Chondrocyte (in vitro differentiated cells): Measurements from ENCODE around the gene MAPK8. TPM values are rescaled to one million over a fixed set of nuclear protein-coding genes. Genes with fewer than 3 reads are reported as not detected.

Source experiments
- DNase-seq: peaks from one replicate; pipeline ENCODE4 v3.0.0; 2021; ENCODE audit warnings: mixed read lengths, low spot score
- H3K27ac Mint-ChIP-seq: one replicate; pipeline ENCODE4 v1.8.0; 2021; ENCODE audit warnings: mild to moderate bottlenecking, moderate library complexity, mixed read lengths; ENCODE audit not compliant: unreplicated experiment
- H3K27me3 Mint-ChIP-seq: 2 replicates; pipeline ENCODE4 v1.8.0; 2021; ENCODE audit warnings: low read depth, mixed read lengths
- H3K36me3 Mint-ChIP-seq: 2 replicates; pipeline ENCODE4 v1.8.0; 2021; ENCODE audit warnings: low read depth, mixed read lengths
- H3K4me1 Mint-ChIP-seq: 2 replicates; pipeline ENCODE4 v1.8.0; 2021; ENCODE audit warnings: low read depth, mild to moderate bottlenecking, mixed read lengths
- H3K4me3 Mint-ChIP-seq: one replicate; pipeline ENCODE4 v1.8.0; 2021; ENCODE audit warnings: mild to moderate bottlenecking, moderate library complexity, mixed read lengths; ENCODE audit not compliant: unreplicated experiment
- H3K9me3 Mint-ChIP-seq: 2 replicates; pipeline ENCODE4 v1.8.0; 2021; ENCODE audit warnings: low read depth, mixed read lengths
- CTCF ChIP-seq: fragments of 200-600 bp; sonication (generic); IDR thresholded peaks from 2 replicates; pipeline ENCODE4 v1.5.0; 2021; ENCODE audit warnings: antibody characterized with exemption, mild to moderate bottlenecking, moderate library complexity
- total RNA-seq: library from RNA; stranded (reverse); gene quantifications from 3 replicates; pipeline ENCODE4 v1.2.1, GENCODE V29; 2021

The MAPK8 gene
- total RNA-seq, 1 donor from 2014 or later = 43.4 TPM

- Mint-ChIP-seq H3K36me3 (peaks cover 6% of the 10 kb centered on the region), H3K4me3 (no peak overlapping the region), H3K27me3 (no peaks in the 10 kb centered on the region), H3K27ac (no peak overlapping the region), H3K9me3 (no peaks in the 10 kb centered on the region), H3K4me1 (peaks cover 18% of the 10 kb centered on the region)
- TF ChIP-seq CTCF = no peak
- DNase-seq = no peak
These were observed 134.3 kb downstream of the MAPK8 start for GRCh38 chr10:48440771-48441170.

DNA sequence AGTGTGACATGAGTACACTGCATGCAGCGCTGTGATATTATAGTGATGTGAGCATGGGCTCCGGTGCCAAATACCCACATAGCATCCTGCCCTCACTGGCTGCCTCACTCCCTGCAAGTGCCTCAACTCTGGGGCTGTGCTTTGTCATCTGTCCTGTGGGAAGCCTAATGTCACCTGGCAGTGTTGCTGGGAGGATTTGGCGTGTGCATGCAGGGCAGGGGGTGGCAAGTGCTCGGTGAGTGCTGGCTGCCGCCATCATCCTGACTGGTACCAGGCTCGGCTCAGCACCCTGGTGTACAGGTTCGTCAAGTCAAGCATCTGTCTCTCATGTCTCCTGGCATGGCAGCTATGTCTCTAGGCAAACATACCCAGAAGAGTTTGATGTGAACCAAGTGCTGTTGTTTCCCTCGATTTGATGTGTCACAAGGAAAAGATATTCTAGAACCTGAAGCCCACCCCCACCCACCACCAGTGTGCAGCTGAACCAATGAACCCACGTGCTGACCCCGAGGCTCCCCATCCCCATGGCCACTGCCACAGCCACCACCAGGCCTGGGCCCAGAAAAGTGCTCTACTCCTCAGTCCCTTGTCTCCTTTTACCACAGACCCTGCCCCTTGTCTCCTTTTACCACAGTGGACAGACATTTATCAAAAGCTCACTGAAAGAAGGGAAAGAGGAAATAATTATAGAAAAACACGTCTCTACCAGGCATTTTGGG is 135.8 kb downstream of the MAPK8 start:
- no peak overlapping the region for H3K27ac Mint-ChIP-seq
- H3K9me3 Mint-ChIP-seq = no peaks in the 10 kb centered on the region
- no peaks in the 10 kb centered on the region for H3K27me3 Mint-ChIP-seq
- H3K4me1 Mint-ChIP-seq = peaks cover 18% of the 10 kb centered on the region
- H3K36me3 Mint-ChIP-seq = peaks cover 6% of the 10 kb centered on the region
- H3K4me3 Mint-ChIP-seq = no peak overlapping the region
- TF ChIP-seq CTCF = no peak
- DNase-seq = no peak

DNA sequence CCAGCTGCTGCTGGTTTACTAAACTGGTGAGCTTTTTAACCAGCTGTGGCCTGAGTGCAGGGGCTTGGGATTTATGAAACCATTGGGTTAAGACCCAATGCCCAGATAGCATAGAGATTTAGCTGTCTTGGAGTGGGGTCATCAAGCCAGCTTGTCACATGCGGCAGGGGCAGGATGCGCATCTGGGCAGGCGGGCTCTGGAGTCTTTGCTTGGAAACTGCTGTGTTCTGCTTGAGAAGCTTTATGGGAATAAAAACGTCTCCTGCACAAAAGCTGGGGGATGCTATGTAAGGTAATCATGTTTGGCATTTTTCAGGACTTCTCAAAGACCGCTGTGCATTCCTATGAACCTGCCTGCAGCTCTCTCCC is 136.3 kb downstream of the MAPK8 start:
- no peak for DNase-seq
- peaks cover 2% of the 10 kb centered on the region for H3K36me3 Mint-ChIP-seq
- peaks cover 18% of the 10 kb centered on the region for H3K4me1 Mint-ChIP-seq
- no peak overlapping the region for H3K4me3 Mint-ChIP-seq
- no peaks in the 10 kb centered on the region for H3K9me3 Mint-ChIP-seq
- no peak overlapping the region for H3K27ac Mint-ChIP-seq
- no peaks in the 10 kb centered on the region for H3K27me3 Mint-ChIP-seq
- no peak for TF ChIP-seq CTCF

GRCh38 chr10:48444266-48444665 is 137.8 kb downstream of the MAPK8 start:
- no peaks in the 10 kb centered on the region for H3K9me3 Mint-ChIP-seq
- peaks cover 12% of the 10 kb centered on the region for H3K4me1 Mint-ChIP-seq
- H3K36me3 Mint-ChIP-seq = no peaks in the 10 kb centered on the region
- no peak for DNase-seq
- no peak overlapping the region for H3K4me3 Mint-ChIP-seq
- peak; percentile 64 for TF ChIP-seq CTCF
- peak overlapping the region; percentile 4 for H3K27ac Mint-ChIP-seq
- no peaks in the 10 kb centered on the region for H3K27me3 Mint-ChIP-seq

- Mint-ChIP-seq H3K4me3 (no peak overlapping the region), H3K9me3 (no peaks in the 10 kb centered on the region), H3K27ac (no peak overlapping the region), H3K4me1 (peaks cover 12% of the 10 kb centered on the region), H3K36me3 (no peaks in the 10 kb centered on the region), H3K27me3 (no peaks in the 10 kb centered on the region)
- DNase-seq = peak; percentile 90
- TF ChIP-seq CTCF = no peak
These were observed 138.7 kb downstream of the MAPK8 start for GRCh38 chr10:48444861-48445841.
